HG03432 (cell line): ENCODE data around the gene PPARA.

Source experiments
- ATAC-seq: cut with Tn5 transposase; IDR thresholded peaks from one replicate; pipeline ENCODE4 v1.9.1; 2021; ENCODE audit warnings: mild to moderate bottlenecking, moderate library complexity; ENCODE audit not compliant: unreplicated experiment

PPARA gene

DNA sequence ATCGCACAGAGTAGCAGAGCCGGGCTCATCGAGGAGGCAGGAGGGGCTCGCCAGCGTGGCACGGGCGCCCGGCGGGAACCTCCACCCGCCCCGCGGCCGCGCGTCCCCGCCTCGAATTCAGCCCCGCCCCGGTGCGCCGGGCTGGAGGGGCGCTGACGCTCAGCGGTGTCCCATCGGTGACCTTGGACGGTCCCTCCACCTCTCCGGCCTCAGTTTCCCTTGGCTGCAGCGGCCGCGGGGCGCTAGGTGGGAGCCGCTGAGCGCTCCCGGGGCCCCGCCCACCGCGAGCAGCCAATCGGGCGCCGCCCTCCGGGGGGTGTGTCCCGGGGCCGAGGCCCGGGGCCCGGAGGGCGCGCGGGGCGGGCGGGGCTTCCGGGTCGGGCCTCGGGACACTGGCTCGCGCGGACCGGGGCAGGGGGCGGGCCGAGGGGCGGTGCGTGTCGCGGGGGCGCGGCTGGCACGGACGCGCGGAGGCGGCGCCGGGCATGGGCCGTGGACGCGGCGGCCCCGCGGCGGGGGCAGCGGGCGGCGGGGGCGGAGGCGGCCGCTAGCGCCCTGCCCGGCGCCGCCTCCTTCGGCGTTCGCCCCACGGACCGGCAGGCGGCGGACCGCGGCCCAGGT is at the start of gene PPARA:
Gene PPARA, plus strand, starts transcription at position 493 of the 621 bp plus-strand sequence. CDS start 47,858 bp downstream, outside the sequence.
- ATAC-seq = peak; percentile 77

- ATAC-seq = no peak
Measured at GRCh38 chr22:46102159-46102558, 48.2 kb upstream of the PPARA start.

GRCh38 chr22:46102752-46103151 is 47.6 kb upstream of the PPARA start:
- ATAC-seq = no peak

DNA sequence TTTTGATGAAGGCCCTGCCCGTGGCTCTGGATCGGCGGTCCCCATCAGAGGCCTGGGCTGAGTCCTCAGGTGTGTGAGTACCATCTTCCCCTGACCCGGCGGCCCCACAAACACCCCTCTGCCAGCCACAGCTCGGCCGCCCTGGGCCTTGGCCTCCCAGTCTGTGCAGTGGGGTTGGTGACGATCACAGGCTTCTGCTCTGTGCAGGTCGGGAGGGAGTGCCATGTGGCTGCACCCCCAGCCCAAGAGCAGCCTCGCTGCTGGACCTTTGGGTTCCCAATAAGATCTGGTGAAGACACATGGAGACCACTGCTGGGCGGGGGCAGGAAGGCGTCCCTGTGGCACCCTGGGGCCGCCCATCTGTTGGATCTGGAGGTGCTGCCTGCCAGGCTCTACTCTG is 47.1 kb upstream of the PPARA start:
- ATAC-seq = no peak

DNA sequence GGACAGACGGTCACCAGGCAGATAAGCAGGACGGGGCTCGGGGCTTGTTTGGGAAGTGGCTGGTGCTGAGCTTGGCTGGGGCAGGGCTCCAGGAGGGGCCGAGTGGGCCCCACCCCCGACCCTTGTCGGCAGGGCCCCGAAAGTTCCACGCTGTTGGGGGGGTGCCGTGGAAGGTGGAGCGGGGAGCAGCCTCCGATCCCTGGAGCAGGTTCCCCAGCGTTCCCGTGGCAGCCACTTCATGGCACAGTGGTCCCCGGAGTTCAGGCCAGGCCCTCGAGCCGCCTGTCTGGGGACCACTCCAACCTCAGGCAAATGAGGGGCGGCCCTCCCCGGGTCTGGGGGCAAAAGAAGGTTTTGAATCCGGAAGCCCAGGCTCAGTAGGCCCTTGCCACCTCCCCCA is 46.7 kb upstream of the PPARA start:
- ATAC-seq = no peak

DNA sequence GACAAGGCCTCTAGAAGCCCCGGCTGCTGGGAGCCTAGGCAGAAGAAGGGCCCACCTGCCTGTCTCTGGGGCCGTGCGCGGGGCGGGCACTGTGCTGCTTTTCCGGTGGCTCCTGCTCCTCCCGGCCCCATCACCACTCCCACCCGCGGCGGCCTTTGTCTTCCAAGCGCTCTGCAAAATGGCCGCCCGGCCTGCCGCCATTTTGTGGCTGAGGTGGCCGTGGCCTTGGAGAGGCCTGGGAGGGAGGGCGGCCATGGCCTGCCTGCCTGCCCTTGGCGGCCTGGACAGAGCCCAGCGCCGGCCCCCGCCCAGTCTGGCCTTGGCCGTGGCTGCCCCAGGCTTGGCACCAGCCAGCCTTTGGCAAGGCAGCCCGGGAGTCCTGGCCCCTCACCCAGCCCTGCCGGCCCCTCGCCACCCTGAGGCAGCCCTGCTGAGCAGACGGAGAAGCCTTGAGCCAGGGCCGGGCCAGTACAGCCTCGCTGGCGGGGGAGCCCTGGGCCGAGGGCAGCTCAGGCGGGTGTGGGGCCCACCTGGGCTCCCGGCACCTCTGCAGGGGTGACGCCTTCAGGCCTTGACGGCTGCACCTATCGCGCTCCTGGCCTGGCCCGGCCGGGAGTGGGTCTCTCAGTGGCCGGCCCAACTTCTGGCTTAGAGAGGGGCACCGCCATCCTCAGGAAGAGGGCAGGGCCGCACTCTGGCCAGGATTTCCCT is 46.0 kb upstream of the PPARA start:
- no peak for ATAC-seq

- ATAC-seq = no peak
Measured at GRCh38 chr22:46104881-46105493, 45.3 kb upstream of the PPARA start.

DNA sequence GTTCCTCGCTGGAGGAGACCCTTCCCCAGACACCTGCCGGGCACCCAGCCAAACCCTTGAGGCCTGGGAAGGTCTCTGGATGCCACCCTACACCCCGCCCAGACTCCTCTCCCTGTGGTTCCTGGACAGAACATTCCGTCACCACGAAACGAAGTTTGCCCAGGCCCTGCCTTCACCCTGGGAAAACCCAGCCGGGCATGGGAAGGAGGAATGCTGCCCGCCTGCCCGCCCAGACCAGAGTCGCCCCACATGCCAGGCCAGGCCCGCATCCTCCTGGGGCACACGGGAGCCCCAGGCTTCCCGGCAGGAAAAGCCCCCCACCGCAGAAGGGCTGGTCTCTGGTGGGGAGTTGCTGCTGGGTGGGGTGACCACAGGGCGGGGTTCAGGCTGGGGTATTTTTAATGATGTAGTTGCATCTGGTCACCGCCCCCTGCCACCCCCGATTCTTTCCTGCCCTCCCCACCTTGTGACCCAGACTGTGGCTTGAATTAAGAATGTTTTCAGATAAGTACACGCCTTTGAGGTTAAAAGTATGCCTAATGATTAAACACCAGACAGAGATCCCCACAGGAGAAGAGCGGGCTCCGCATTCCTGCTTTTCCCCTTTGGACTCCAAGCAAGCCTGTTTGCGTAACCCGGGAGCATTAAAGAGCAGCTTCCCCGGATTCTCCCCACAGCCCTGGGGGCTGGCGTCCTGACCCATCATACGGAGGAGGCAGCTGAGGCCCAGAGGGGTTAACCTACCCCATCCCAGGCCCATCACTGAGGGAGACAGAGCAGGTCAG is 44.6 kb upstream of the PPARA start:
- ATAC-seq = no peak

- no peak for ATAC-seq
Measured at GRCh38 chr22:46106279-46107022, 43.9 kb upstream of the PPARA start.

GRCh38 chr22:46107089-46107664 is 43.1 kb upstream of the PPARA start:
- ATAC-seq = no peak

GRCh38 chr22:46107753-46108563 is 42.4 kb upstream of the PPARA start:
- no peak for ATAC-seq

GRCh38 chr22:46108564-46109473 is 41.5 kb upstream of the PPARA start:
- no peak for ATAC-seq

- no peak for ATAC-seq
Measured at GRCh38 chr22:46109474-46110003, 40.8 kb upstream of the PPARA start.

DNA sequence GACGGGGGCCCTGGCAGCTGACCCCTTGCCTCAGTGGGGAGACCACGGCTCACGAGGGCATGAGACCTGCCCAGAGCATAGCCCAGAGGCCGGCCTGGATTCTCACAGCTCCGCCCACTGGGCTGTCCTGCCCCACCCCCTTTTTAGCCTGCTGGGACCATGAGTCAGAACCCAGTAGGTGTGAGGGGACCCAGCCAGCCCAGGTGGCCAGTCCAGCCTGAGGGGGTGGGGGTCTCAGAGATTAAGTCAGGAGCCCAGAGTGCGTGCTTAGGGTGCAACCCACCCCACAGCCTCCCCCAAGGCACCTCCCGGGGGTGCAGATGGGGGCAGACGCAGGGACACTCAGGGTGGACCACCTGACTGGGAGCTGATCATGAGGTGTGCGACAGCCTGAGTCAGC is 40.1 kb upstream of the PPARA start:
- no peak for ATAC-seq

- ATAC-seq = no peak
Measured at GRCh38 chr22:46111645-46112306, 38.5 kb upstream of the PPARA start.

DNA sequence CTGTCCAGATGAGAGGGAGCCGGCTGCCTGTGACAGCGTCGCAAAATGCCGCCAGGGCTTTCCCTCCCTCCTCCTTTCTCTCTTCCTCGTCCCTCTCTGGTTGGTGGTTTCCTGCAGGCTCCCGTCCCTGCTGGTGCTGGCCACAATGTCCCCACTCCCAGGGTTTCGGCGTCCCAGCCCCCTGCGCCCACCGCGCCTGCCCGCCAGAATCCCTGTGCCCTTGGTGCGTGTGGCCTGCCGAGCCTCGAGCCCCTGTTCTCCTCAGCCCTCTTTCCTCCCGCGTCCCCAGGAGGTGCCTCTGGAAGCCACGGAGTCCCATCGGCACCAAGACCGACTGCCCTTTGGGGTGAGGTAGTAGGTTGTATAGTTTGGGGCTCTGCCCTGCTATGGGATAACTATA is 37.9 kb upstream of the PPARA start:
- no peak for ATAC-seq

DNA sequence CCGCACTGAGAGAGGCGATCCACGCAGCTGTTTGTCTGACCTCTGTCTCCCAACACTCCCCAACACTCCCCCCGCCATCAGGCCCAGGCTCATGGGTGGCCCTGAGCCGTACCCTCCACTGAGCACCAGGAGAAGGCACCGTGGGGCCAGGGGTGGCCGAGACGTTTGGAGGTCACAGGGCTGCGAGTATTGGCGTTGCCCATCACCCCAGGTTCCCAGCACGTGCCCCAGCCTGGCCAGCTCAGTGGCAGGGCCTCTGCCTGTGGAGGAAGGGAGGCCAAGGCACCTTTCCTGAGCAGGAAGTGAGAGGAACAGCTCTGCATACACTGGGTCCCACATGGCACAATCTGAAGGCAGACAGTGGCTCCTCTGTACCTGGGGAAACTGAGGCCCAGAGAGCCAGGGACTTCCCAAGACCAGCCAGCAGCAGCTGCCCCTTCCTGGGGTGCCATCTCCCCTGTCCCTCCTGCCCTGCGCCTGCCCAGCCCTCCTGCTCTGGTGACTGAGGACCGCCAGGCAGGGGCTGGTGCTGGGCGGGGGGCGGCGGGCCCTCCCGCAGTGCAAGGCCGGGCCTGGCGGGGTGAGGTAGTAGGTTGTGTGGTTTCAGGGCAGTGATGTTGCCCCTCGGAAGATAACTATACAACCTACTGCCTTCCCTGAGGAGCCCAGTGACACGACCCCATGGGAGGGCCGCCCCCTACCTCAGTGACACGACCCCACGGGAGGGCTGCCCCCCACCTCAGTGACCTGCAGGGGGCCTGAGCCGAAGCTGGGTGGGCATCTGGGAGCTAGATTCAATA is 37.0 kb upstream of the PPARA start:
- ATAC-seq = no peak
